NOMO-1 treated with DMSO at 0.1 percent for 48 hours (cell line): ENCODE results near the gene RTEL1.
"Not testable (repeated sequence)": the region's sequence is repeated elsewhere in the genome, so short reads cannot be mapped to it uniquely, and the experiment has no call there.

ENCODE experiments used
- DNase-seq: peaks from one replicate; lab custom pipeline; 2025; ENCODE audit not compliant: unreplicated experiment; lab: John Stamatoyannopoulos, UW

RTEL1 gene

DNA sequence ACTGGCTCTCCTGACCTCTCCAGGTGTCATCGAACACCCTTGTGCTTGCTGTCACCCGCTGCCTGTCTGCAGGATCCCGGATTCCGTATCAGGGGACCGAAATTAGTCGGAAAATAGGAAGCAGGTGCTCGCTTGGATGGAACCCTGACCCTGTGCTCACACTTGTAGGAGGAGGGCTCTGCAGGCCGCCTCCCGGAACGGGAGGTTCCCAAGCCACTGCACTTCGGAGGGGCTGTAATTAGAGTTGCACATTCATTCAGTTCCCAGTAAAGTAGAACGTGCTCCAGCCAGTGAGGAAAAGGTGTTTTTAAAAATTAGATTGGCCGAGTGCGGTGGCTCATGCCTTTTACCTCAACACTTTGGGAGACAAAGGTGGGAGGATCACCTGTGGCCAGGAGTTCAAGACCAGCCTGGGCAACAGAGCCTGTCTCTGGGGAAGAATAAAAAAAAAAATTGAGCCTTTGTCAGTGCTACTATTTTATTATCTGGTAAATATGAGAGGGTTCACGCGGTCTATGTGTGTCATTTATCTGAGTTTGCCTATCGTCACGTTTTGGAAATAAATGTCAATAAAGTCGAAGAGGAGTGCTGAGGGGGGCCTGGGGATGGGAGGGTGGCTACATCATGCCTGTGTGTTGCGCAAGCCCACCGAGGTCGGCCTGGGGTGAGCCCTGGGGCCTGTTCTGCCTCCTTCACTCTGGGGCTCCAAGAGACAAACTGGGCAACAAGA is 29.7 kb upstream of the RTEL1 start:
- DNase-seq, result peak; percentile 71

DNA sequence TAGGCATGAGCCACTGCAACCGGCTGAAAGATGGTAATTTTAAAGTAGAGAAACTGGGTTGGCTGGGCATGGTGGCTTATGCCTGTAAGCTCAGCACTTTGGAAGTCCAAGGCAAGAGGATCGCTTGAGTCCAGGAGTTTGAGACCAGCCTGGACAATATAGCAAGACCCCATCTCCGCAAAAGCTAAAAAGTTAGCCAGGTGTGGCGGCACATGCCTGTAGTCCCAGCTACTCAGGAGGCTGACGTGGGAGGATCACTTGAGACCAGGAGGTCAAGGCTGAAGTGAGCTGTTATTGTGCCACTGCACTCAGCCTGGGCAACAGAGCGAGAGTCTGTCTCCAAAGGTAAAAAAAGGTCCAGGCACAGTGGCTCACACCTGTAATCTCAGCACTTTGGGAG is 27.2 kb upstream of the RTEL1 start:
- DNase-seq, result not testable (repeated sequence)

DNA sequence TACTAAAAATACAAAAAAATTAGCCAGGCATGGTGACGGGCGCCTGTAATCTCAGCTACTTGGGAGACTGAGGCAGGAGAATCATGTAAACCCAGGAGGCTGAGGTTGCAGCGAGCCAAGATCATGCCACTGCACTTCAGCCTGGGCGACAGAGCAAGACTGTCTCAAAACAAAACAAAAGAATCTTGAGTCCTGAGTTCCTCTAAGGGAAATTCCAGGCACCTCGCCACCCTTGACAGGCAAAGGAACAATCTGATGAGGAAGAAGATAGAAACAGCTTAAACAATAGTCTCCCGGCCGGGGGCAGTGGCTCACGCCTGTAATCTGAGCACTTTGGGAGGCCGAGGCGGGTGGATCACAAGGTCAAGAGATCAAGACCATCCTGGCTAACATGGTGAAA is 26.7 kb upstream of the RTEL1 start:
- not testable (repeated sequence) for DNase-seq

DNA sequence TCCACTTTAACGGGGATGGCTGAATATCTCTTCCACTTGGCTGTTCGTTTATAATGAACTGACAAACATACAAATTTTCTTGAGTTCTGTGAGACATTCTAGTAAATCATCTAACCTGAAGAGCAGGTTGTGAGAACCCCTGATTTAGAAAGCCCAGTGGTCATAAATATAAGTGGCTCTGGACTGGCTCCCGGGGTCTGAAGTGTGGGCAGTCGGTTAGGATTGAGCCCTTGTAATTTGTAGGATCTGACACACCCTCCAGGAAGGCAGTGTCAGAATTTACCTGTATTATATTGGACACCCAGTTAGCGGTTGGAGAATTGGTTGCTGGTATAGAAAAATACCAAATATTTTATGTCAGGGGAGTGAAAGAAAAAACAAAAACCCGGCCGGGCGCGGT is 24.4 kb upstream of the RTEL1 start:
- no peak for DNase-seq

DNA sequence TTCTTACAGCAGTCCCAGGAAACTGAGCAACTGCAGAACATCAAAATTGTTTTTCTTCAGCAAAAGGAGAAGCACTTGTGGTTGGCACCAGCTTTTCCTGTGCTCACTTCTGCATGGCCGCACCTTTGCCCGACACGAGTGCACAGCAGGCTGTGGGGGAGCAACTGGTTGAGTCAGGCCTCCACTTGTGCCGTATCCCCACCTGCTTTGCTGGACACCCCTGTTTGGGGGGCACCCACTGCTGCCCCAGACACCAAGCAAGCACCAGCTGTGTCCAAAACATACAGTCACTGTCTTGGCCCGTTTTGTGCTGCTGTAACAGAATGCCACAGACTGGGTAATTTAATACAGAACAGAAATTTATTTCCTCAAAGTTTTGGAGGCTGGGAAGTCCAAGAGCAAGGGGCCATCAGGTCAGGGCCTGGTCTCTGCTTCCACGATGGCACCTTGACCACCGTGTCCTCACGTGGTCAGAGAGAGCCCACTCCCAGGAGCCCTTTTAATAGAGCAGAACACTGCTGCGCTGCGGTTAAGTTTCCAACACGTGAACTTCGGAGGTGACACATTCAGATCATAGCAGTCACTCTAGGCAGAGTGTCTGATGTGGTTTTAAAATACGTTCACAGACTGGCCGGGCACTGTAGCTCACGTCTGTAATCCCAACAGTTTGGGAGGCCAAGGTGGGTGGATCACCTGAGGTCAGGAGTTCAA is 22.5 kb upstream of the RTEL1 start:
- DNase-seq, result peak; percentile 83

DNA sequence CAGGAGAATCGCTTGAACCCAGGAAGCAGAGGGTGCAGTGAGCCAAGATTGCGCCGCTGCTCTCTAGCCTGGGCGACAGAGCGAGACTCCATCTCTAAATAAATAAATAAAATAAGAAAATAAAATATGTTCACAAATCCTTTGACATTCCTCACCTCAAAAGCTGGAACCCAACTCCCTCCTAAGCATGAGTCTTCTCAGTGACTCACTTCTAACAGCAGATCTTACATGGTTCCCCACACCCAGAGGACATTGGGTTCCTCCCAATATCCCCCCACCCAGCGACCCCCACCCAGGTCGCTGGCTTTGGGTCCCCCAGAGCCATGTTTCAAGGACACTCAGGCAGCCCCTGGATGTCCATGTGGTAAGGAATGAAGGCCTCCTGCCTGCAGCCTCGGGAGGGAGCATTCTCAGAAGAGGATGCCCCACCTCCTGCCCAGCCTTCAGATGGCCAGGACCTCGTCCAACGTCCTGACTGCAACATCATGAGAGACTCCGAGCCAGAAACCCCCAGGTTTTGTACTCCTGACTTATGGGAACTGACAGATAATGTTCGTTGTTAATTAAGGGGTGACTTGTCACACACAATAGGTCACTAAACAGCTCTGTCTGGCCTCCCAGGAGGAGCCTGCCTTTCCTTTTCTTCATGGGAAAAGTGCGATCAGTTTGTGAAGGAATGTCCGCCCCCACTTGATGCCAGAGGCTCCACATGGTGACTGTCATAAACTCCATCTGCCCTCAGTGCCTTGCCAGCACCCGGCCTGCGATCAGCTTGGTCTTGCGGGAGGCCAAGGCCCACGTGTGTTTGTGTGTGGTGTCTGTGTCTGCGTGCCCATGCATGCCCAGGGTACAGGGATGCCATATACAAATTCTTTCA is 21.1 kb upstream of the RTEL1 start:
- DNase-seq, result no peak

DNA sequence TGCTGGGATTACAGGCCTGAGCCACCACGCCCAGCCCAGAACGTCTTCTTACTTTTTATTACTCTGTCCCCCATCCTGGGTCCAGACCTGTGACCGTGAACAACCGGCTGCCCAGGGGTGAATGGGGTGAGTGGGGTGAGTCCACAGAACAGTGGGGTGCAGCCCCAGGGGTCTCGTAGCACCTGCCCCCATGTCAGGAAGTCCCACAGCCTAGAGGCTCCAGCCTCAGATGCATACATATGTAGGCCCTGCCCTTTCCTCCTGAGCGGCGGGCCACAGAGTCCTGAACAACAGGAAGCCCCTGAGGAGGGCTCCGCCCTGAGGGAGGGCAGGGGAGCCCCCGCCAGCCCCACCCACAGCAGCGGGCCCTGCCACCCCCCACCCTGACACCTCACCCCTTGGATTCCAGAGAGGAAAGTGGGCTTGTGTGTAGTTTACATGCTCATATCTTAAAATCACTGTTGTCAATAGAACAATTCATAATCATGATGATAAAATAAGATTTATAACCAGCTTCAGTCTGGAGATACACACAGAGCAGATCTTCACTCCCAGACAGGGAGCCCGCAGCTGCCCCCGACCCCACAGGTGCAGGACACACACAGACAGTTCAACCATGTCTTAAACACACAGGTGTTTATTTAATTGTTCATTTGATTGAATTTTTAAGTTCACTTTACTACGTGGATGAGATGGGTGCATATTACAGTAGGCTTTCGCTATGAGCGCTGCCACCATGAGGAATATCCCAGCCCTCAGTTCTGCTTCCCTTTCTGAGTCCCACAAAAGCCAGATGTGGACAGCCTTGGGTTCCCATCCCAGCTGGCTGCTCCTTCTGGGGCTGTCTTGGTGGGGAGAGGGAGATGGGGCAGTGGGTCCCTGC is 18.8 kb upstream of the RTEL1 start:
- no peak for DNase-seq

DNA sequence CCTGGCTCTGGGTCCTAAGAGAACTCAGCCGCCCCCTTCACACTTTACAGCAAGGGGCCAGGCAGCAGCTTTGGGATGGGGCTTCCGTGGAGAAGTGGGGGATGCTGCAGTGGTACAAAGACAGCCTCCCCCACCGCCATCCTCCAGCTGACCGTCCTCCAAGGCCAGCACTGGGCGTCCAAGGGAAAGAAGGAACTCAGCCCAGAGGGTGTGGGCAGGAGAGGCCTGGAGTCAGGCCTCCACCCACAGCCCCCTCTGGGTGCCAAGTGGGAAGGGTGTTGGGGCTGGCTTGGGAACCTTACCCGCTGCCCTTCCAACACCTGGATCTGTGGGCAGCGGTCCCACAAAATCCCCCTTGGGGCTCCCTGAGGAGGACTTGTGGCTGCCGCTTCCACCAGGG is 18.0 kb upstream of the RTEL1 start:
- DNase-seq, result no peak

DNA sequence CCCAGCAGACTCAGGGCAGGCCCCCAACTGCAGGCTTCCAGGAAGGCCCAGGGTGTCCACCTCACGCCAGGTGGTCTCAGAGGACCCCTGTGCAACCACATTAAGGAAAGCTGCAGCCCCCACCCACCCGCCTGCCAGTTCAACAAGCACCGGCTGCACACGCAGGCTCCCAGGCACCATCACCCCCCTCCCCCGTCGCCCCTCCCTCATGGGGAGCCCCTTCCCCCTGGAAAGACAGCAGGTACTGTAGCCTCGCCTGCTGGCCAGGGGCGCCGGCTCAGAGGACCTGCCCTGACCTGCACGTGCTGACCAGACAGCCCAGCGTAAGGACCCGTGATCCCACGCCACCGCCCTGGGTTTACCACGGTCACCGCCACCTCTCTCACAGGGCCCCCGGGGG is 17.4 kb upstream of the RTEL1 start:
- DNase-seq, result not testable (repeated sequence)

DNA sequence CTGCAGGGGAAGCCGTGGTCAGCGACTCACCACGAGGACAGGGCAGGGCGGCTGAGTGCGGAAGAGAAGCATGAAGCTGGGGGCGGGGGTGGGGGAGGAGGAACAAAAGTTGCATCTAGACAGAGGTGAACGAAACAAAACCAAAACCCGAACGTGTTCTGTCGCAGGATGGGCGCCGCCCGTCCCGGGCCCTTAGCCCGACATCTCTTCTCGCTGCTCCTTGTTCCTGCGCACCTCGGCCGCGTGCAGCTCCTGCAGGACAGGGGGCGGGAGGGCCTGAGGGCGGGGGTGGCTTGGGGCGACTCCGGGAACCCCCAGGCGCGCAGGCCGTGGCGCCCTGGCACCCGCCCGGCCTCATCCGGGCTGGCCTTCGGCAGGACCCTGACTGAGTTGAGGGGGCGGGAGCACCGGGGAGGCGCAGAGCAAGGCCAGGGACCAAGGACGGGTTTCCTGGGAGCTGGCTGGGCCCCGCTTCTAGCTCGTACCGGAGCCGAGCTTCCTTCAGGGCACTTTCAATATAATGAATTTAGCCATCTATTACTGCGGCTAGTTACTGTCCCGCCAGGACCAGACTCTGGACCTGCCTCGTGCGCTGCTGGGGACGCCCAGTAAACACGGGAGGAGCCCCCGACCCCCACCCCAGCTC is 16.8 kb upstream of the RTEL1 start:
- DNase-seq, result peak; percentile 15

DNA sequence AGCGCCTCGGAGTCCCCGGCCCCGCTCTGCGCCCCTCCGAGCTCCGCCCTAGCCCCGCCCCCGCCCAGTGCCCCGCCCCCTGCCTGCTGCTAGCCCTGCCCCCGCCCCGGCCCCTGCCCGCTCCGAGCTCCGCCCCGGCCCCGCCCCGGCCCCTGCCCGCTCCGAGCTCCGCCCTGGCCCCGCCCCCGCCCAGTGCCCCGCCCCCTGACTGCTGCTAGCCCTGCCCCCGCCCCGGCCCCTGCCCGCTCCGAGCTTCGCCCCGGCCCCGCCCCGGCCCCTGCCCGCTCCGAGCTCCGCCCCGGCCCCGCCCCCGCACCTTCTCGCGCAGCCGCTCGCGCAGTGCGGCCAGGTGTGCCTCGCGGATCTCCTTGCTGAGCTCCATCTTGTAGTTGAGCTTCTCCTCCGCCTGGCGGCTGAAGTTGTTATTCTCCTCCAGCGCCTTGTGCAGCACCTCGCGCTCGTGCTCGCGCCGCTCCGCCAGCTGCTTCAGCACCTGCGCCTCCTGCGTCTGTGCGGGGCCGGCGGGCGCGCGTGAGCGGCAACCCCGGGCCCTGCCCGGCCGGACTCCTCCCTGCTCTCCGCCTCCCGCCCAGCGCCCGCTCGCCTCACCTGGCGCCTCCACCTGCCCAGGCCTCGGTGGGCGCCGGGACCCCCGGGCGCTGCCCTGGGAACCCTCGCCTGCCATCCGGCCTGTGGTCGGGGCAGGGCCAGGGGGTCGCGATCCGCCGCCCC is 16.2 kb upstream of the RTEL1 start:
- DNase-seq, result peak; percentile 79

DNA sequence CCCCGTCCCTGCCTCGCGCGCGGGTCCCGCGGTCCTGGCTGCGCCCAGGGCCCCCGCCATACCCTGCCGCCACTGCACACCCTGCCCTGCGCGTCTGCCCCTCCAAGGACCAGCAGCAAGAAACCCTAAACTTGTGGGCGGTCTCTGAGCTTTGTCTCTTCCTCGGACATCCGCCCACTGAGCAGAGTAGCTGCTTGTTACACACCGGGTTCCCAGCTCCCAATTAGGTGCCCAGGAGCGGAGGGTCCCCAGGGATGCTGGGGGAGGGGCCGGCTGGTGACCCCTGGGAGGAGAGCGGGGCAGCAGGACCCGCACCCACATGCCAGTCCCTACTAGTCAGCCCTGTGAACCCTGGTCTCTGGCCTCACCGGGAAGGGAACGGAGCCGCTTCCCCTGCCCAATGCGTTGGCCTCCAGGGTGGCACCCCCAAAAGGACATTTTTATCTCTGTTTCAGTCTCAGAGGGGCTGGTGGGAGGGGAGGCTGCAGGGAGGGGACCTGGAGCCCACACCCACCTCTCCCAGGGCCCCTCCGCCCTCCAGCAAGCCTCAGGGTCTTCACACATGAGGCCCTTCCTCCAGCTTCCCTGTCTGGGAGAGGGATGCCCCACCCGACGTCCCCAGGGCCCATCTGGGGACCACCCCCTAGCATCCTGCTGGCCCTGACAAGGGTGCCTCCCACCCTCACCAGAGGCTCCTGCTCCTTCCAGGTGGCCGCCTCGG is 15.4 kb upstream of the RTEL1 start:
- no peak for DNase-seq

DNA sequence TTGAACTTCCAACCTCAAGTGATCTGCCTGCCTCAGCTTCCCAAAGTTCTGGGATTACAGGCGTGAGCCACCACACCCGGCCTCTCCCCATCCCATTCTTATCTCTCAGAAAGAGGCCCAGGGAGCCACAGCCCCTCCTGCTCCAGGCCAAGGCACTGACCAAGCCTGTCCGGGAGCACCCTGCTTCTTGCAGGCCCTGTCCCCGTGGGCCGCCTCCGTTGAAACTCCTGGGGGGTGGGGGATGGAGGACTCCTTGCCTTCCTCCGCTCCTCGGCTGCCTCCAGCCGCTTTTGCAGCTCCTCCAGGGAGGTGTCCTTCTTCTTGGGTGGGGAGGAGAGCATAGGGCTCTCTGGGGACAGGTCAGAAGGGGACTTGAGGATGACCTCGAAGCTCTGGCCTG is 14.6 kb upstream of the RTEL1 start:
- no peak for DNase-seq

DNA sequence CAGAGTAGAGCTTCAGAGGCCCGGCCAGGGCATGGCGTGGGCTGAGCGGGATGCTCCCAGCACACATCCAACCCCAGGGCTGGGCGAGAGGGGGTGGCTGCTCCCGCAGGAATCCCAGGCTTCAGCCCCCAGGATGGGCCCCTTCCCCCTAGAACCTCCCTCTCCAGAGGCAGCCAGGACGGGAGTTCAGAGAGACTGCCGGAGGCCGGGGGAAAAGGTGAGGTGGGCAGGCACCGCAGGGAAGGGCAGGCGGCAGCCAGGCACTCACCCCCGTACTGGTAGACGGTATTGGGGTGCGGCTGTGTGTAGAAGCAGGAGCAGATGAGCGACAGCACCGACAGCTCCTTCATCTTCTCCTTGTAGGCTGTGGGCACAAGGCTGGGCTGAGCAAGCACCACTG is 14.2 kb upstream of the RTEL1 start:
- DNase-seq, result no peak

DNA sequence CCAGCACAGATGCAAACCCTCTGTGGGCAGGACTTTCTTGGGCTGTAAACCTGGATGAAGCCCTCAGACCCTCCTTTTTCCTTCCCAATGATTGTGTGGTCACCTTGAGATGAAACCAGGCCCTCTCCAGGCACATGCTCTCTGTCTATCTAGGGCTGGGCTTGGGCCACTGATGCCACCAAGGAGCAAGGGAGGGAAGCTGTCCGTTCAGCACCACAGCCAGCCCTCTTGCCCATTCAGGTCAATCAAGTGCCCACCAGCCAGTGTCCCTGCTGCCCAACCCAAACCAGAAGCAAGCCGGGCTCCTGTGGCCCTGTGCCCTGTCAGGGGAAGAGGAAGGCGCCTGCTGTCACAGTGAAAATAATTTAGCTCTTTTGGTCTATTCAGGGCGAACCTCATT is 12.9 kb upstream of the RTEL1 start:
- DNase-seq, result no peak

DNA sequence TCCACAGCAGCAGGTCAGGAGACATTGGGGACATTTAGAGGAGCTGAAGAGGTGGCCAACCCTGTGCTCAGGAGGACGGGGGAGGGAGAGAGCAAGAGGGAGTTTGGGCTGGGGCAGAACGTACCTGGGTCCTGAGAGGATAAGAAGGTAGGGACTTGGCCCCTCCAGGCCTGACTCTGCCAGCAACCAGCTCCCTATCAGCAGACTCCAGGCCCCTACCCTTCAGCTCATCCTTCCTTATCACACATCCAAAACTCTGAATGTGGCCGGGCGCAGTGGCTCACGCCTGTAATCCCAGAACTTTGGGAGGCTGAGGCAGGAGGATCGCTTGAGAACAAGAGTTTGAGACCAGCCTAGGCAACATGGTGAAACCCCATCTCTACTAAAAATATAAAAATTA is 9.9 kb upstream of the RTEL1 start:
- no peak for DNase-seq

DNA sequence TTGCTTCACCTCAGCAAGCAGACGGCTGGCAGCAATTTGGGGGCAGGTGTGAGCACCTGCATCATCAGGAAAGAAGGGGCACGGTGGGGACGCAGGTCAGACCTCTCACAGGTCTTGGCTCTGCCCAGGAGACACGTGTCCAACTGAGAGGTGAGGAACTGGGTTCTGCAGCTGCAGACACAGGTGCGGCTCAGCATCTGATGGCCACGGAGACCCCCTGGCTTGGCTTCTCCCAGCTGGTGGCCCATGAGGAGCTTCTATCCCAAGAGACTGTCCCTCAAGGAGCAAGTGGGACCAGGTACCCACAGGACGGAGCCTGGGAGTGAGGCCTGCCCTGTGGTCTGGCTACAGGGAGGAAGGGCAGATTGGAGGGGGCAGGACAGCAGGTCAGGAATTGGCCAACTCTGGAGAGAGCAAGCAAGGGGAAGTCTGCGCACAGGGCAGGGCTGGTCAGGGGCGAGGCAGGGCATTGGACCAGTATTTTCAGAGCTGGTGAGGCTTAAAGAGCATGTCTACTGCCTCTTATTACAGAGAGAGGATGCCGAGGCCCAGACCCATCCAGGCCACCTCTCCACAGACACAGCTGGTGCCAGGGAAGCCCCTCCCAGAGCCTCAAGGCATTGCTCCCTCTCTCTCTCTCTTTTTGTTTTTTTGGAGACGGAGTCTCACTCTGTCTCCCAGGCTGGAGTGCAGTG is 9.1 kb upstream of the RTEL1 start:
- no peak for DNase-seq

DNA sequence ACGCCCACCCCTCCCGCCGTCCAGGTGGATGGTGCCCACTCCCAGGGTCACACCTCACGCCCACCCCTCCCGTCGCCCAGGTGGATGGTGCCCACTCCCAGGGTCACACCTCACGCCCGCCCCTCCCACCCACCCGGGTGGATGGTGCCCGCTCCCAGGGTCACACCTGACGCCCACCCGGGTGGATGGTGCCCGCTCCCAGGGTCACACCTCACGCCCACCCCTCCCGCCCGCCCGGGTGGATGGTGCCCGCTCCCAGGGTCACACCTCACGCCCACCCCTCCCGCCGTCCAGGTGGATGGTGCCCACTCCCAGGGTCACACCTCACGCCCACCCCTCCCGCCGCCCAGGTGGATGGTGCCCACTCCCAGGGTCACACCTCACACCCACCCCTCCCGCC is 7.6 kb upstream of the RTEL1 start:
- DNase-seq, result not testable (repeated sequence)

DNA sequence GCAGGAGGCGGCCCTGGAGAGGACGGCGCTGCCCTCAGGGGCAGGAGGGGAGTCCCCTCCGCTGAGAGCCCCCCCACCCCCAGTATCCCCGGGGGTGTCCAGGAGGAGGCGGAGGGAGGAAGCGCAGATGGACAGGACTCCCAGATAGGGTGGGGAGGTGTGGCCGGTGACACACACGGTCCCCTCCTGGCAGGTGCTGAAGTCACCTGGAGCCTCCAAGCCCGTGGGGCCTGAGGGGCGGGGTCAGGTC is 6.2 kb upstream of the RTEL1 start:
- no peak for DNase-seq
